ENCODE results near the gene PDGFD. TPM values are rescaled to one million over a fixed set of nuclear protein-coding genes. Genes with fewer than 3 reads are reported as not detected.

Gene PDGFD
- polyA plus RNA-seq, 1 donor (not counting 4 experiments of a cell fraction or from before 2014, with no cell fraction given): 0.28 TPM

GRCh38 chr11:103942646-103943045 lies 221.3 kb downstream of the PDGFD start:
- Histone ChIP-seq H3K36me3 (ENCODE audit: control insufficient read depth in 2 of 2, extremely low read depth in 1 of 2, insufficient read depth in 2 of 2, low read length in 2 of 2) (no peaks in the 10 kb centered on the region), H3K4me3 (ENCODE audit: control insufficient read depth in 2 of 3, extremely low read depth in 1 of 3, insufficient read depth in 2 of 3, low read depth in 1 of 3, low read length in 3 of 3) (no peak overlapping the region), H3K79me2 (ENCODE audit: control insufficient read depth, insufficient read depth, low read length) (no peaks in the 10 kb centered on the region), H3K9me3 (ENCODE audit: control insufficient read depth, low read depth, low read length) (no peaks in the 10 kb centered on the region), H3K27ac (ENCODE audit: control insufficient read depth, insufficient read depth, low read length) (no peak overlapping the region), H4K20me1 (ENCODE audit: control insufficient read depth, extremely low read depth, insufficient read depth, low read length) (no peaks in the 10 kb centered on the region), H3K4me1 (ENCODE audit: control insufficient read depth, extremely low read depth, insufficient read depth, low read length) (peaks cover 13% of the 10 kb centered on the region), H3K4me2 (ENCODE audit: control insufficient read depth, extremely low read depth, insufficient read depth, low read depth, low read length) (no peak overlapping the region), H3K27me3 (ENCODE audit: control insufficient read depth, extremely low read depth, insufficient read depth, low read length) (no peaks in the 10 kb centered on the region), H2AFZ (ENCODE audit: control insufficient read depth, low read length) (no peak overlapping the region), H3K9me1 (ENCODE audit: control insufficient read depth, extremely low read depth, insufficient read depth, low read length) (no peaks in the 10 kb centered on the region), H3K9ac (ENCODE audit: control insufficient read depth, extremely low read depth, insufficient read depth, low read length) (no peak overlapping the region)
- no peak for DNase-seq (ENCODE audit: low read depth, low spot score)
- FAIRE-seq: no peak
- TF ChIP-seq EZH2 (IDR thresholded peaks at IDR 0.05; ENCODE audit: low read length) (no peak), CTCF (optimal IDR thresholded peaks at IDR 0.05 in 1 of 3, IDR thresholded peaks at IDR 0.05 in 1 of 3, conservative IDR thresholded peaks at IDR 0.05 in 1 of 3; ENCODE audit: extremely low read depth in 1 of 3, insufficient read depth in 2 of 3, low read length in 3 of 3) (no peak)
- dilution Hi-C loops (cut with MboI; ENCODE audit: extremely low pct_ligation_motif_present, low sequenced_read_pairs): no loop called here

GRCh38 chr11:103940551-103940950 lies 223.4 kb downstream of the PDGFD start:
- no peaks in the 10 kb centered on the region for H3K9me3 ChIP-seq (ENCODE audit: control insufficient read depth, low read depth, low read length)
- no peaks in the 10 kb centered on the region for H4K20me1 ChIP-seq (ENCODE audit: control insufficient read depth, extremely low read depth, insufficient read depth, low read length)
- no peak overlapping the region for H2AFZ ChIP-seq (ENCODE audit: control insufficient read depth, low read length)
- TF ChIP-seq CTCF (optimal IDR thresholded peaks at IDR 0.05 in 1 of 3, IDR thresholded peaks at IDR 0.05 in 1 of 3, conservative IDR thresholded peaks at IDR 0.05 in 1 of 3; ENCODE audit: extremely low read depth in 1 of 3, insufficient read depth in 2 of 3, low read length in 3 of 3) (no peak), EZH2 (IDR thresholded peaks at IDR 0.05; ENCODE audit: low read length) (no peak)
- no peaks in the 10 kb centered on the region for H3K27me3 ChIP-seq (ENCODE audit: control insufficient read depth, extremely low read depth, insufficient read depth, low read length)
- no peak overlapping the region for H3K27ac ChIP-seq (ENCODE audit: control insufficient read depth, insufficient read depth, low read length)
- H3K9ac ChIP-seq (ENCODE audit: control insufficient read depth, extremely low read depth, insufficient read depth, low read length): no peak overlapping the region
- peak overlapping the region; percentile 39 for H3K4me2 ChIP-seq (ENCODE audit: control insufficient read depth, extremely low read depth, insufficient read depth, low read depth, low read length)
- H3K4me3 ChIP-seq (ENCODE audit: control insufficient read depth in 2 of 3, extremely low read depth in 1 of 3, insufficient read depth in 2 of 3, low read depth in 1 of 3, low read length in 3 of 3): no peak overlapping the region
- no peaks in the 10 kb centered on the region for H3K36me3 ChIP-seq (ENCODE audit: control insufficient read depth in 2 of 2, extremely low read depth in 1 of 2, insufficient read depth in 2 of 2, low read length in 2 of 2)
- DNase-seq (ENCODE audit: low read depth, low spot score): peak; percentile 13
- FAIRE-seq: peak; percentile 51
- no peaks in the 10 kb centered on the region for H3K79me2 ChIP-seq (ENCODE audit: control insufficient read depth, insufficient read depth, low read length)
- dilution Hi-C loops (cut with MboI; ENCODE audit: extremely low pct_ligation_motif_present, low sequenced_read_pairs): no loop called here
- H3K9me1 ChIP-seq (ENCODE audit: control insufficient read depth, extremely low read depth, insufficient read depth, low read length): no peaks in the 10 kb centered on the region
- H3K4me1 ChIP-seq (ENCODE audit: control insufficient read depth, extremely low read depth, insufficient read depth, low read length): peaks cover 13% of the 10 kb centered on the region
